ENCODE data around the gene HECTD4.
A peak's percentile ranks its signal among the peaks of the same experiment; 100 is the strongest.
"Not testable (repeated sequence)": the region's sequence is repeated elsewhere in the genome, so short reads cannot be mapped to it uniquely, and the experiment has no call there.

Gene HECTD4, protein sequence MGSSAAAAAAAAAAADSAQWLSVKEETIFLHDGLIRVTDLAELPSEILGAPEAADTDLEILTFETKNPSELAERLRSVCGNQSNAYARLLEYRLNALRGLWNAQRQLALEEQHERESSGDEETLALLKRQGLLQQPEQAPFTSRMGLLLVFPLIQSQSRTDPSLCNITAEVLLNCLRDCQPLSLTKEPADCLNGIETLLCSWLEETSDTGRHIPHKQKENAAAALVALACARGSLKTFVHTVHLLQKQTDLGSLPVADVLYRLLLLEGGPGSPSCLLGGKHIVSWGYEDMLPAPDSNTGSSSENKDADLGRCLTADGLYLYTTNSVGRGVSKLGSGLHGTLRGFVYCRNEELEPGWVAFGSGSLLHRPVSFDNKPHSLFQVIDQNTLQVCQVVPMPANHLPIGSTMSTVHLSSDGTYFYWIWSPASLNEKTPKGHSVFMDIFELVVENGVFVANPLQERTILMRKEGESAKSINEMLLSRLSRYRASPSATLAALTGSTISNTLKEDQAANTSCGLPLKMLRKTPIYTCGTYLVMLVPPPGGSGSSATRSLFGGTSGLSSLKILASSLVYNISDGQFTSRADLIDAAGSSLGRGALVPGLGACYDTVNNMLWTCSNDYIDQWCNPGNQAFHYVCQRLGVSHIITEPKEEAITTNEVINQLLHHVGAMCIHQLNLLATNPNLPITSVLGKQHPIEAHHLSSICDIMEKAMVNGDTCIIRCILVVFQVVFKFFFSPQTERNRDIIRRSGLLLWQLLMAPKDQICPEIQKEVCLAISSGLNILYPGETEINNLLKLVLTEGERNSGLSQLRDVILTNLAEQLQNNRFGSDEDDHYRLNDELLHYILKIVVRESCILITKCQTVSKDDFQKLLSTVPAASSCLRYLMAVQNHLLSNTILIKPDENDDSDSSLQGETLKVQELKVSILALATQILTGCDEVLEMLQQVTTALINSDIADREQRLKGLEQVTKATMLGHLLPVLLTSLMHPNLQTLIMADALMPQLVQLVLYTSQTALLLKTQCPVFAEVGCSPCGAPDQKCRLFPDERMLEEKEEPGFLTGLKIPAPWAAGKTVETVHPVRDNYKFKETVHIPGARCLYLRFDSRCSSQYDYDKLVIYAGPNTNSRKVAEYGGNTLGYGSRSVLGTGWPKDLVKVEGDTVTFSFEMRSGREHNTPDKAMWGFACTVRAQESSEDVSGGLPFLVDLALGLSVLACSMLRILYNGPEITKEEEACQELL (N-terminal part only)

GRCh38 chr12:112381883-112382796 lies at the start of gene HECTD4:
HECTD4 (minus strand) TSS chr12:112382431; CDS start chr12:112382128, 303 bp downstream.
- no peak for FAIRE-seq

DNA sequence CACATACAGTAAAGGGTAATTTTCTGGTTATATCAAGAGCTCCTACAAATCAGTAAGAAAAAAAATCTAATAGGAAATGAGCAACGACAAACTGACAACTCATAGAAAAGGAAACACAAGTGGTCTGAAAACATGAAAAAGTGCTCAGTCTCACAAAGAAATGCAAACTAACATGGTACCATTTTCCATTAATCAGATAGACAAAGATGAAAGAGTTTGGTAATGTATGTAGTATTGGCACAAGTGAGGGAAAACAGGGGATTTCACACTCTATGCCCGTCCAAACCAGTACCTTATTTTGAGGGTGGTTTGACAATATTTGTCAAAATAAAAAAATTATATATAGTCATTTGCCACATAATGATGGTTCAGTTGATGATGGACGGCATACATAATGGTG lies 49.7 kb upstream of the HECTD4 start:
- FAIRE-seq = no peak

DNA sequence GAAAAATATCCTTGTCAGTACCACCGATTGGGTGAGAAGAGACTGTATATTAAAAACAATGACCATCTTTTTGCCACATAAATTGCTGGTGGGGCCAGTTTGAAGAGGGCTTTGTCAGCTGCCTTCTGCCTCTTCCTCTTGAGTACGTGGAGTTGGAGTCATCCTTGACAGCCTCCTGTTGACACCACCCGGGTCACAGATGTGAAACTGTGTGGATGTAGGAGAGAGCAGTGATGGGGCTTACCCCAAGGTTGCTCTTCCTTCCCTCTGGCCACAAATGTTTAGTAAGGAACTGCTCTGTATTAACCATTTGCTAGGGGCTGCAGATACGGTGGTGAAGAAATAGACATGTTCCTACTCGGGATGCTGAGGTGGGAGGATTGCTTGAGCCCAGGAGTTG lies 48.7 kb upstream of the HECTD4 start:
- FAIRE-seq = no peak

GRCh38 chr12:112427760-112428159 lies 45.5 kb upstream of the HECTD4 start:
- FAIRE-seq = no peak

DNA sequence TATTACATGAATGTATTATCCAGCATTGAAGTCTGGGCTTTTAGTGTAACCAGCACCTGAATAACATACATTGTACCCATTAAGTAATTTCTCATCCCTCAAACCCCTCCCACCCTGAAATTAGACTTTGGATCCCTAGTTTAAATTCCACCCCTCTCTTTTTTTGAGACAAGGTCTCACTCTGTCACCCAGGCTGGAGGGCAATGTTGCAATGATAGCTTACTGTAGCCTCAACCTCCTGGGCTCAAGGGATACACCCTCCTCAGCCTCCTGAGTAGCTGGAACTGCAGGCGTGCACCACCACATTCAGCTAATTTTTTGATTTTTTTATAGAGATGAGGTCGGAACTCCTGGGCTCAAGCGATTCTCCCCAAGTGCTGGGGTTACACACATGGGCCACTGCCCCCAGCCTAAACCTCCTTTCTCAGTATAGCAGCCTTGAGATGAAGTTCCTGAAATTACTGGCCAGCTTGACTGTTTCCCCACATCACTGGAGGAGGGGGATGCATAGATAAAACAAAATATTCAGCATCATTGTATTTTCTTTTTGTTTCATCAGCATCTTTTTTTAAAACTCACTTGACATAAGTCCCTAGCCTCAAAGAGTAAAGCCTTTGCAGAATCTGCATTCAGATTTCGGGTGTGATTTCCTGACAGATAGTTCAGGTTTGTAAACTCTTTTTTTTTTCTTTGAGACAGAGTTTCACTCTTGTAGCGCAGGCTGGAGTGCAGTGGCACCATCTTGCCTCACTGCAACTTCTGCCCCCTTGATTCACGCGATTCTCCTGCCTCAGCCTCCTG lies 43.6 kb upstream of the HECTD4 start:
- no peak for FAIRE-seq

GRCh38 chr12:112424126-112424525 lies 41.9 kb upstream of the HECTD4 start:
- no peak for FAIRE-seq

- no peak for FAIRE-seq
Measured at GRCh38 chr12:112422531-112422930, 40.3 kb upstream of the HECTD4 start.

- no peak for FAIRE-seq
Measured at GRCh38 chr12:112421363-112421762, 39.1 kb upstream of the HECTD4 start.

DNA sequence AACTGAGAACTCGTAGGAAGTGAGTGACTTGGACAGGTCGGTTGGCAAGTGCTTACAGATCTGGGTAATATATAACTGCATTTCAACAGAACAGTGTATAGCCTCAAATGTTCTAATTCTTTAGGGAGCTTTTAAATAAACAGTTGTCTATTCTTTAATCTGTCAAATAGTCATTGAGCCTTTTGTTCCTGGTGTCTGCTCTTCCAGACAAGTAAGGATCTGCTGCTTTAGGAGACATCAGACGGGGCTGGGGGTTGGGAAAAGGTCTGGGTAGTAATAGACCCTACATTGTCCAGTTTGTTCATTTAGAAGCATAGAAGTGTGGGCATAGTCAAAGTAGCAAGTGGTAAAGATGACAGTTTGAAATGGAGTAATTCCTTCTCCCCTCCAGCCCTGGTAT lies 38.5 kb upstream of the HECTD4 start:
- no peak for FAIRE-seq

- FAIRE-seq = no peak
Measured at GRCh38 chr12:112419297-112420133, 37.3 kb upstream of the HECTD4 start.

GRCh38 chr12:112418608-112419296 lies 36.5 kb upstream of the HECTD4 start, which contains the start of gene PTPN11:
PTPN11 (plus strand) TSS chr12:112418947; CDS start chr12:112419112, 165 bp downstream.
- FAIRE-seq = no peak

DNA sequence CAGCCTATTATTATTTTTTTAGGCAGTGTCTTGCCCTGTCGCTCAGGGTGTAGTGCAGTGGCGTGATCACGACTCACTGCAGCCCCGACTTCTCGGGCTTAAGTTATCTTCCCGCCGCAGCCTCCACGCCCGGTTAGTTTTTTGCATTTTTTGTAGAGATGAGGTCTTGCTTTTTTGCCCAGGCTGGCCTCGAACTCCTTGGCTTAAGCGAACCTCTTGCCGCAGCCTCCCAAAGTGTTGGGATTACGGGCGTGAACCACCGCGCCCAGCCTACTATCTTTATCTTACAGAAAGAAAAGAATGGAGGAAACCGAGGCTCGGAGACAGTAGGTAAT lies 36.0 kb upstream of the HECTD4 start:
- no peak for FAIRE-seq

DNA sequence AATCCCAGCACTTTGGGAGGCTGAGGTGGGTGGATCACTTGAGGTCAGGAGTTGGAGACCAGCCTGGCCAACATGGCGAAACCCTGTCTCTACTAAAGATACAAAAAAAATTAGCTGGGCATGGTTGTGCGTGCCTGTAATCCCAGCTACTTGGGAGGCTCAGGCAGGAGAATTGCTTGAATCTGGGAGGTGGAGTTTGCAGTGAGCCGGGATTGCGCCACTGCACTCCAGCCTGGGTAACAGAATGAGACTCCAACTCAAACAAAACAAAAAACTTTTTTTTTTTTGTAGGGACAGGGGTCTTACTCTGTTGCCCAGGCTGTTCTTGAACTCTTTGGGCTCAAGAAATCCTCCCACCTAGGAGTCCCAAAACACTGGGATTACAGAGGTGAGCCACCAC lies 33.2 kb upstream of the HECTD4 start:
- FAIRE-seq = not testable (repeated sequence)

GRCh38 chr12:112413855-112414625 lies 31.8 kb upstream of the HECTD4 start:
- FAIRE-seq = no peak

DNA sequence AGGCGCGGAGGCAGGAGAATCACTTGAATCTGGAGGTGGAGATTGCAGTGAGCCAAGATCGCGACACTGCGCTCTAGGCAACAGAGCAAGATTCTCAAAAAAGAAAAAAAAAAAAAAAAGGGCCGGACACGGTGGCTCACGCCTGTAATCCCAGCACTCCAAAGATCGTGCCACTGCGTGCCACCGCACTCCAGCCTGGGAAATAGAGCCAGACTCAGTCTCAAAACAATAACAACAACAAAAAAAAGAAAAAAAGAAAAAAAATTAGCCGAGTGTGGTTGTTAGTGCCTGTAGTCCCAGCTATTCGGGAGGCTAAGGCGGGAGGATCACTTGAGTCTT lies 27.6 kb upstream of the HECTD4 start:
- no peak for FAIRE-seq

GRCh38 chr12:112409064-112409905 lies 27.1 kb upstream of the HECTD4 start, which contains the start of gene RPL6:
RPL6 (minus strand) TSS chr12:112409605; CDS start chr12:112408656, 949 bp downstream.
- FAIRE-seq = peak; percentile 94

DNA sequence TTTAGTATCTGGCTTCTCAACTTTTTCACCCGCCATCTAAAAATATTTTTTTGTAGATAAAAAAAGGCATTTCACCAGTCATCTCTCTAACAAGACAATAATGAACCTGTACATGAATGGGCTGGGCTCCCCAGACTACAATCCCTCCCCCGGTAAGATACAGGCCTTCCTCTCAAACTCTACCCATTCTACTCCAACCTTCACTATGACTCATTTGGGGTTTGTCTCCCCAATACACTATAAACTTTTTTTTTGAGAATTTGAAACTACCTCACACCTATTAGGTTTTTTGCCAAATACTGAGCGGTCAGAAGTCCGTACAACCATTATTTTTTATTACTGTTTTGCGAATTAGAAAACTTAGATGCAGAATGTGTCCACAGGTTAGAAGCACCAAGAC lies 26.4 kb upstream of the HECTD4 start:
- no peak for FAIRE-seq

- not testable (repeated sequence) for FAIRE-seq
Measured at GRCh38 chr12:112407683-112408082, 25.5 kb upstream of the HECTD4 start.
